ENCODE data around the gene PRR16.

- TF ChIP-seq SMAD9 (CRISPR knock-in tag; IDR thresholded peaks at IDR 0.05): no peak
- no peak for TF ChIP-seq MTA3 (CRISPR knock-in tag; IDR thresholded peaks at IDR 0.05)
- TF ChIP-seq ZFX (CRISPR knock-in tag; IDR thresholded peaks at IDR 0.05; ENCODE audit: low read depth): no peak
Measured at GRCh38 chr5:120451445-120451844, 12.7 kb upstream of the PRR16 start.
